Lower lobe of right lung (tissue), 2 donors: ENCODE results near the gene TIMM17A. TPM values are rescaled to one million over a fixed set of nuclear protein-coding genes. Genes with fewer than 3 reads are reported as not detected.

ENCODE experiments used
- ATAC-seq, 2 donors: fragments of 200-7000 bp; cut with Tn5 transposase; one replicate each; pipeline ENCODE4 v1.9.1; 2020 to 2022; ENCODE audit warnings: mild to moderate bottlenecking in 2 of 2, moderate library complexity in 2 of 2
- DNase-seq: peaks from one replicate; pipeline ENCODE4 v3.0.0-alpha.2; 2020
- H3K27ac ChIP-seq: fragments of 200-600 bp; one replicate; pipeline ENCODE4 v1.8.0; 2022
- H3K27me3 ChIP-seq: fragments of 200-600 bp; one replicate; pipeline ENCODE4 v1.8.0; 2022; ENCODE audit warnings: low read depth
- H3K36me3 ChIP-seq: fragments of 200-600 bp; one replicate; pipeline ENCODE4 v1.8.0; 2022; ENCODE audit warnings: mild to moderate bottlenecking
- H3K4me1 ChIP-seq: fragments of 200-600 bp; one replicate; pipeline ENCODE4 v1.8.0; 2022
- H3K4me3 ChIP-seq: fragments of 200-600 bp; one replicate; pipeline ENCODE4 v1.8.0; 2022; ENCODE audit warnings: mild to moderate bottlenecking
- H3K9me3 ChIP-seq: fragments of 200-600 bp; one replicate; pipeline ENCODE4 v1.8.0; 2022
- intact Hi-C: fragments of 100-400 bp; cut with DNase I; formaldehyde crosslinking; loops from one replicate; pipeline ENCODE4 v1.11.0; 2022
- total RNA-seq: library from RNA; stranded (reverse); fragmentation: NEBNext Ultra II Directional; extraction: Animal tissue kit (Norgen Biotek cat#: 25700); gene quantifications from one replicate; pipeline ENCODE4 v1.2.1, GENCODE V29; 2021
- TF ChIP-seq, protein P1 (sequence below): fragments of 200-600 bp; IDR thresholded peaks from one replicate; pipeline ENCODE4 v1.8.0; 2022; ENCODE audit warnings: antibody characterized with exemption, mild to moderate bottlenecking
- donor health status: DM: no; HTN: yes; CAD: no; lungs with severe emphysema.

The TIMM17A gene
- total RNA-seq, 1 donor from 2014 or later, result 28.5 TPM

DNA sequence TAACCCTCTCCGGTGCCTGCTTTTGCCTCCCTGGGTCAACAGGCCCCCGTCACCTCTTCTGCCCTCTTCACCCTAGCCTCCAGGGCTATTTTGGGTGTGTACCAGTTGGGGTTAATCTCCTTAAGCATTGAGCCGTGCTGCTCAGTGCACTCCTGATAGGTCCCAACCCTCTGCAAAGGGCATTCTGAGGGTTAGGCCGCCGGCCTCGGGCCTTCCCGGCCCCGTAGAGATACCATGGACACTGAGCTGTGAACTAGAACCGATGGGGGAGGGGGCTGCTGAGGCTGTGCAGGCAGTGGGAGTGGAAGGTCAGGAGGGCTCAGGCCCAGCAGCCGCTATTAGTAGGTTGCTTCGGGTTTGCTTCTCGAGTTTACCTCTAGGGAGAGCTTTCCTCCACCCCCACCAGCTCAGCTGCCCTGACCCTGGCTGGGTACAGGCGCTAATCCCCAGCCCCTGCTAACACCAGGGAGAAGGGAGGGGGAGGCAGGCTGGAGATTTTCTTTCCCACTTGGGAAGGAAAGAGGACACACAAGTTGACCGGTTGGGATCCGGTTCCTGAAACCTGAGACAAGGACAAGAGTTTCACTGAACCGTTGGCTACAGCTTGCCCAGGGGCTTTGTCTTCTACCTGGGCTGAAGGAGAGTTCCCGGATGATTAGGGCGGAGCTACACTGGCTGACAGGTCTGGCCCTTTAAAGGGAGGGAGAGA, 13.7 kb upstream of the TIMM17A start:
- TF ChIP-seq, protein P1, sequence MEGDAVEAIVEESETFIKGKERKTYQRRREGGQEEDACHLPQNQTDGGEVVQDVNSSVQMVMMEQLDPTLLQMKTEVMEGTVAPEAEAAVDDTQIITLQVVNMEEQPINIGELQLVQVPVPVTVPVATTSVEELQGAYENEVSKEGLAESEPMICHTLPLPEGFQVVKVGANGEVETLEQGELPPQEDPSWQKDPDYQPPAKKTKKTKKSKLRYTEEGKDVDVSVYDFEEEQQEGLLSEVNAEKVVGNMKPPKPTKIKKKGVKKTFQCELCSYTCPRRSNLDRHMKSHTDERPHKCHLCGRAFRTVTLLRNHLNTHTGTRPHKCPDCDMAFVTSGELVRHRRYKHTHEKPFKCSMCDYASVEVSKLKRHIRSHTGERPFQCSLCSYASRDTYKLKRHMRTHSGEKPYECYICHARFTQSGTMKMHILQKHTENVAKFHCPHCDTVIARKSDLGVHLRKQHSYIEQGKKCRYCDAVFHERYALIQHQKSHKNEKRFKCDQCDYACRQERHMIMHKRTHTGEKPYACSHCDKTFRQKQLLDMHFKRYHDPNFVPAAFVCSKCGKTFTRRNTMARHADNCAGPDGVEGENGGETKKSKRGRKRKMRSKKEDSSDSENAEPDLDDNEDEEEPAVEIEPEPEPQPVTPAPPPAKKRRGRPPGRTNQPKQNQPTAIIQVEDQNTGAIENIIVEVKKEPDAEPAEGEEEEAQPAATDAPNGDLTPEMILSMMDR, result no peak
- DNase-seq, result no peak
- intact Hi-C loops, result no loop called here
- ATAC-seq, result no peak
- Histone ChIP-seq H3K9me3 (no peaks in the 10 kb centered on the region), H3K4me3 (peak overlapping the region; percentile 21), H3K27me3 (peaks cover 11% of the 10 kb centered on the region), H3K4me1 (peaks cover 32% of the 10 kb centered on the region), H3K27ac (no peak overlapping the region), H3K36me3 (no peaks in the 10 kb centered on the region)

GRCh38 chr1:201942129-201942495, 13.2 kb upstream of the TIMM17A start:
- DNase-seq (no peak), ATAC-seq (no peak)
- TF ChIP-seq, protein P1, result no peak
- H3K27ac ChIP-seq, result no peak overlapping the region
- intact Hi-C loops, result no loop called here
- peaks cover 14% of the 10 kb centered on the region for H3K27me3 ChIP-seq
- peaks cover 35% of the 10 kb centered on the region for H3K4me1 ChIP-seq
- peak overlapping the region; percentile 21 for H3K4me3 ChIP-seq
- no peaks in the 10 kb centered on the region for H3K36me3 ChIP-seq
- H3K9me3 ChIP-seq, result no peaks in the 10 kb centered on the region

DNA sequence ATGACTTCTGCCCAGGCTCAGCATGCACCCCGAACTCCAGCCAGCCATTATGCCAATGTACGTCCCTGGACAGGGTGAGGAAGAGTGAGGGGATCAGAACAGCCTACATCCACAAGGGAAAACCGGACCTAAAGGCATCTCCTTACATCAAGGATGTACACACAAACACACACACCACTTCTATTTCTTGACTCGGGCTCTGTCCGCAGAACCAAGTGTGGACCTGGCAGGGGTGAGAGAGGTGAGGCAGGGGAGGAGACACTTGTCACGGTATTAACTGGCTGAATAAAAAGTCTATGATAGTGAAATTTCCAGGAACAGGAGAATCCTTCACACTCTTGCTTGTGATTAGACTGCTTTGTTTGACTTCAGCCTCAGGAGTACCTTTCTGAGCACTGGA, 11.3 kb upstream of the TIMM17A start:
- TF ChIP-seq, protein P1, result no peak
- ATAC-seq, result no peak

GRCh38 chr1:201944639-201945038, 10.7 kb upstream of the TIMM17A start:
- TF ChIP-seq, protein P1, result no peak
- no peak for DNase-seq
- intact Hi-C loops, result no loop called here
- Histone ChIP-seq H3K4me3 (peak overlapping the region; percentile 51), H3K27me3 (peaks cover 22% of the 10 kb centered on the region), H3K27ac (peak overlapping the region; percentile 81), H3K4me1 (peaks cover 17% of the 10 kb centered on the region), H3K9me3 (no peaks in the 10 kb centered on the region), H3K36me3 (no peaks in the 10 kb centered on the region)
- ATAC-seq, result no peak

More for the DNA sequence above, 11.3 kb upstream of the TIMM17A start:
- DNase-seq, result no peak
- Histone ChIP-seq H3K27me3 (peaks cover 22% of the 10 kb centered on the region), H3K4me3 (peak overlapping the region; percentile 51), H3K9me3 (no peaks in the 10 kb centered on the region), H3K36me3 (no peaks in the 10 kb centered on the region), H3K27ac (no peak overlapping the region), H3K4me1 (peaks cover 21% of the 10 kb centered on the region)
- intact Hi-C loops, result no loop called here

DNA sequence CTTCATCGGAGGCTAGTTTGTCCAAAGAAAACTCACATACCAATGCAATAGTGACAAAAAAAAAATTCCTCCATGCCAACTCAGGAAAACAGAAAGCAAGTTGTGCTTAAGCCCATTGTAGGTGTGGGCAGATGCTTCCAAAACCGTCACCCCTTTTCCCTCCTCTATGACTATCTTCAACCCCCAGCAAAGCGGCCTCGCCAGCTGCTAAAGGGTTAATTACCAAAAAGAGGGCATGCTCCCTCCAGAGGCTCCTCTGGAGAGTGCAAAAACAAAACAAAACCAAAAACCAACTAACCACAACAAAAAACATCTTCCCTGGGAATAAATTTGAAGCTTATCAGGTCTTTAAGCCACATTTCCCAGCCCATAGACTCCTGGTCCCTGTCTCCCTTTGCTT, 10.1 kb upstream of the TIMM17A start:
- ATAC-seq (no peak), DNase-seq (no peak)
- H3K27ac ChIP-seq, result peak overlapping the region; percentile 81
- H3K27me3 ChIP-seq, result peaks cover 22% of the 10 kb centered on the region
- intact Hi-C loops, result no loop called here
- TF ChIP-seq, protein P1, result peak; percentile 20
- no peaks in the 10 kb centered on the region for H3K9me3 ChIP-seq
- peak overlapping the region; percentile 51 for H3K4me3 ChIP-seq
- no peaks in the 10 kb centered on the region for H3K36me3 ChIP-seq
- H3K4me1 ChIP-seq, result peaks cover 13% of the 10 kb centered on the region
